MCF 10A (cell line): ENCODE measurements around the gene ASIC3. TPM values are rescaled to one million over a fixed set of nuclear protein-coding genes. Genes with fewer than 3 reads are reported as not detected.
A peak's percentile ranks its signal among the peaks of the same experiment; 100 is the strongest.

Source experiments
- Bru-seq: library from RNA; stranded (reverse); fragments of 400-500 nt; gene quantifications from one replicate; lab custom pipeline; 2021; lab: Mats Ljungman, UMichigan
- BruChase-seq, 2 experiments: library from RNA; stranded (reverse); fragments of 400-500 nt; gene quantifications; one replicate each; lab custom pipeline; 2021; lab: Mats Ljungman, UMichigan
- BruUV-seq: library from RNA; stranded (reverse); fragments of 400-500 nt; replicated peaks from 2 replicates; lab custom pipeline; 2021; lab: Mats Ljungman, UMichigan
- CTCF ChIA-PET: fragments of 300-600 bp; sonication (Branson Sonifier 250); formaldehyde crosslinking; extraction: SDS; loops from one replicate; lab custom pipeline; 2021; ENCODE audit warnings: antibody characterized with exemption, inconsistent platforms; lab: Yijun Ruan, JAX
- POLR2A ChIA-PET: fragments of 300-600, 350-650 bp; sonication (Branson Sonifier 250); formaldehyde crosslinking; extraction: SDS; loops from one replicate; lab custom pipeline; 2020; ENCODE audit warnings: antibody characterized with exemption, inconsistent platforms; lab: Yijun Ruan, JAX
- DNase-seq: peaks from one replicate; pipeline ENCODE4 v3.0.0-alpha.2; 2018; ENCODE audit not compliant: unreplicated experiment
- H3K27ac Mint-ChIP-seq: one replicate; pipeline ENCODE4 v1.8.0; 2022; ENCODE audit warnings: mild to moderate bottlenecking, low read depth, mixed read lengths; ENCODE audit not compliant: unreplicated experiment
- H3K27me3 Mint-ChIP-seq: one replicate; pipeline ENCODE4 v1.8.0; 2022; ENCODE audit warnings: mixed read lengths; ENCODE audit not compliant: insufficient read depth, unreplicated experiment
- H3K36me3 Mint-ChIP-seq: one replicate; pipeline ENCODE4 v1.8.0; 2022; ENCODE audit warnings: mild to moderate bottlenecking, moderate library complexity, mixed read lengths; ENCODE audit not compliant: insufficient read depth, unreplicated experiment
- H3K4me1 Mint-ChIP-seq: one replicate; pipeline ENCODE4 v1.8.0; 2022; ENCODE audit warnings: mixed read lengths; ENCODE audit not compliant: insufficient read depth, unreplicated experiment
- H3K4me3 Mint-ChIP-seq: one replicate; pipeline ENCODE4 v1.8.0; 2022; ENCODE audit warnings: mild to moderate bottlenecking, moderate library complexity, mixed read lengths; ENCODE audit not compliant: unreplicated experiment
- H3K9me3 Mint-ChIP-seq: one replicate; pipeline ENCODE4 v1.8.0; 2022; ENCODE audit warnings: mixed read lengths; ENCODE audit not compliant: unreplicated experiment
- intact Hi-C: fragments of 100-400 bp; cut with micrococcal nuclease; formaldehyde crosslinking; loops from 2 replicates; pipeline ENCODE4 v1.14.1; 2022
- long read RNA-seq: library from polyadenylated mRNA; stranded (forward); transcript quantifications from one replicate; pipeline ENCODE4 v2.0.0, GENCODE V29; 2022
- total RNA-seq: library from RNA; stranded (reverse); gene quantifications from 2 replicates; pipeline ENCODE4 v1.2.3, GENCODE V29; 2022
- TF ChIP-seq, protein P1 (sequence below): fragments of 200-600 bp; IDR thresholded peaks from one replicate; pipeline ENCODE4 v1.8.0; 2022; ENCODE audit warnings: antibody characterized with exemption, mild to moderate bottlenecking; ENCODE audit not compliant: unreplicated experiment

Gene ASIC3
- total RNA-seq: 3.9 and 8.8 TPM in 2 replicates
- Bru-seq, nascent RNA: percentile 38 among the genes with signal in this experiment
- percentile 79 among the genes with signal in this experiment for BruChase-seq, experiment 1, labeled RNA remaining after a 6-hour chase
- BruChase-seq, experiment 2, labeled RNA remaining after a 2-hour chase: percentile 58 among the genes with signal in this experiment
- long read RNA-seq, partial matches to known transcripts: 0 of 1 reads
- long read RNA-seq, other reads (novel, unspliced or antisense): 1 of 1 reads

DNA sequence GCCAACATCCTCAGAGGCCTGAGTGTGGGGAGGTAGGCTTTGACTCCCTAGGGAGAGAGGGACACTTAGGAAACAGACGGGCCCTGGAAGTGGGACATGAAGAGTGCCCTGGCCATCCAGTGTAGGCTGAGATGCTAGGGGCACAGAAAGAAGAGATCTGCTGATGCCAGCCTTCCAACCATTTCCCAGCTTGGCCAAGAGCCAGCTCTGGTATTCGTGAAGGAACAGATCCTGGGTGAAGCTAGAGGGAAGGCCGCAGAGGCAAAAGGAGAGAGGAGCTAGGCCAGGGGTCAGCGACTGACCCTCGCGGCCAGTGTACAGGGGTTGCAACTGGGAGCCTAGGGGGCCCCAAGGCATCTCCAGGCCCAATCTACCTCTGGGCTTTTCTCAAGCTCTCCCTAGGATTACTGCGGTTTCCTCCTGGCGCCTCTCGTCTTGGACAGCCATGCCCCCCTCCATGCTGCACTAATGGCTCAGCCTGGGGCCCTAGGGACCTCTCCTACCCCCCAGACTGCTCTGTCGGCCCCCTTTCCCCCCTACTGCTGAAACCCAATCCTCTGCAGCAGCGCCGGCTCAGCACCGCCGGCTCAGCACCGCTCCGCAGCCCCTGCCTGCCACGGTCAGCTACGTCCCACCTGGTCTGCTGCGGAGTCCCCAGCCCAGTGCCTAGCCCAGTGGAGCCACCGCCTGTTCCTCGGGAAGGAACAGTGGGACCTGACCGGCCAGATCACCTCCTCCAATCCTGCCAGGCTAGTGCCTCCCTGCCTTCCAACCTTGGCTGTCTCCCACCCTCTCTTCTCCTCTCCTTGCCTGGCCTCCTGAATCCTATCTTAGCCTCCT lies at the start of gene ASIC3:
ASIC3 (plus strand) TSS at position 556 of the 840 bp plus-strand sequence. CDS start 355 bp downstream, outside the sequence.
- intact Hi-C loops: no loop called here
- no peak for DNase-seq
- Mint-ChIP-seq H3K27ac (peak within 1 kb of the TSS; percentile 50), H3K9me3 (no peaks in the 10 kb centered on the region), H3K27me3 (no peaks in the 10 kb centered on the region), H3K4me1 (peaks cover 10% of the 10 kb centered on the region), H3K4me3 (no peak within 1 kb of the TSS), H3K36me3 (peaks cover 8% of the 10 kb centered on the region)
- TF ChIP-seq, protein P1, sequence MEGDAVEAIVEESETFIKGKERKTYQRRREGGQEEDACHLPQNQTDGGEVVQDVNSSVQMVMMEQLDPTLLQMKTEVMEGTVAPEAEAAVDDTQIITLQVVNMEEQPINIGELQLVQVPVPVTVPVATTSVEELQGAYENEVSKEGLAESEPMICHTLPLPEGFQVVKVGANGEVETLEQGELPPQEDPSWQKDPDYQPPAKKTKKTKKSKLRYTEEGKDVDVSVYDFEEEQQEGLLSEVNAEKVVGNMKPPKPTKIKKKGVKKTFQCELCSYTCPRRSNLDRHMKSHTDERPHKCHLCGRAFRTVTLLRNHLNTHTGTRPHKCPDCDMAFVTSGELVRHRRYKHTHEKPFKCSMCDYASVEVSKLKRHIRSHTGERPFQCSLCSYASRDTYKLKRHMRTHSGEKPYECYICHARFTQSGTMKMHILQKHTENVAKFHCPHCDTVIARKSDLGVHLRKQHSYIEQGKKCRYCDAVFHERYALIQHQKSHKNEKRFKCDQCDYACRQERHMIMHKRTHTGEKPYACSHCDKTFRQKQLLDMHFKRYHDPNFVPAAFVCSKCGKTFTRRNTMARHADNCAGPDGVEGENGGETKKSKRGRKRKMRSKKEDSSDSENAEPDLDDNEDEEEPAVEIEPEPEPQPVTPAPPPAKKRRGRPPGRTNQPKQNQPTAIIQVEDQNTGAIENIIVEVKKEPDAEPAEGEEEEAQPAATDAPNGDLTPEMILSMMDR: no peak
- POLR2A ChIA-PET: interaction anchor here (1.1 kb wide), 1 partner anchor 20 kb away, joined by 4 read pairs; the partner anchor contains the start of gene ABCB8
- no TSS peak for BruUV-seq
- CTCF ChIA-PET: interaction anchor here (1.5 kb wide), 1 partner anchor 63 kb away, joined by 4 read pairs; no protein-coding TSS in a partner anchor

GRCh38 chr7:150999001-150999400 lies 49.3 kb upstream of the ASIC3 start:
- POLR2A ChIA-PET: no interaction called here
- intact Hi-C loops: no loop called here
- BruUV-seq: no TSS peak
- CTCF ChIA-PET: interaction anchor here (0.5 to 0.6 kb wide), 2 partner anchors 31 to 42 kb away, joined by 3 to 4 read pairs; no protein-coding TSS in a partner anchor
- peaks cover under 1% of the 10 kb centered on the region for H3K27me3 Mint-ChIP-seq
- DNase-seq: no peak
- H3K36me3 Mint-ChIP-seq: peaks cover 6% of the 10 kb centered on the region
- no peaks in the 10 kb centered on the region for H3K4me1 Mint-ChIP-seq
- TF ChIP-seq, protein P1: no peak
- H3K27ac Mint-ChIP-seq: no peak overlapping the region
- no peaks in the 10 kb centered on the region for H3K9me3 Mint-ChIP-seq
- H3K4me3 Mint-ChIP-seq: no peak overlapping the region

GRCh38 chr7:150999497-151000230 lies 48.7 kb upstream of the ASIC3 start:
- CTCF ChIA-PET: interaction anchor here (0.5 kb wide), 1 partner anchor 42 kb away, joined by 3 read pairs; no protein-coding TSS in a partner anchor

More at GRCh38 chr7:150999497-151000230, 48.7 kb upstream of the ASIC3 start:
- Mint-ChIP-seq H3K27ac (no peak overlapping the region), H3K4me1 (no peaks in the 10 kb centered on the region), H3K9me3 (no peaks in the 10 kb centered on the region), H3K4me3 (no peak overlapping the region), H3K27me3 (peaks cover 7% of the 10 kb centered on the region), H3K36me3 (peaks cover 6% of the 10 kb centered on the region)
- BruUV-seq: no TSS peak
- POLR2A ChIA-PET: no interaction called here
- intact Hi-C loops: no loop called here
- DNase-seq: no peak
- TF ChIP-seq, protein P1: no peak
